ENCODE results near the gene CLCNKB. TPM values are rescaled to one million over a fixed set of nuclear protein-coding genes. Genes with fewer than 3 reads are reported as not detected.
"Not testable (repeated sequence)": the region's sequence is repeated elsewhere in the genome, so short reads cannot be mapped to it uniquely, and the experiment has no call there.

CLCNKB gene
- total RNA-seq, 4 donors from 2014 or later = 0.38 to 2.2 (median 1.6) TPM; not detected in 1

DNA sequence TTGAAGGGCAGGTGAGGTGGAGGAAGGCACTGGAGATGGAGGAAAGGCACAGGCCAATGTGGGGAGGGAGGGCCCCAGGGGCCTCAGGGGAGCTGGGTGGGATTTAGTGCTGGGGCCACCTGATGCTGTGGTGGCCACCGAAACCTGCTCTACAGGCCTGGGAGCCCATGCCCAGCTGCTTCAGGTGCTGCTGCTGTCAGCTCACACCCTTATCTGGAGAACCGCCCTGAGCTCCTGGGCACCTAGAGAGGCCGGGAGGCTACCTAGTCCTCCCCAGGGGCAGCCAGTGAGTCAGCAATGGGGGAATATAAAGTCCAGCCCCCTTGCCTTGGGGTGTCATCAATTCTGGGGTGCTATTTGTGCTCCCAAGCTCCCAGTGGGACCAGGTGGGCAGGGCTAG, 17.7 kb downstream of the CLCNKB start:
- TF ChIP-seq, protein P1, sequence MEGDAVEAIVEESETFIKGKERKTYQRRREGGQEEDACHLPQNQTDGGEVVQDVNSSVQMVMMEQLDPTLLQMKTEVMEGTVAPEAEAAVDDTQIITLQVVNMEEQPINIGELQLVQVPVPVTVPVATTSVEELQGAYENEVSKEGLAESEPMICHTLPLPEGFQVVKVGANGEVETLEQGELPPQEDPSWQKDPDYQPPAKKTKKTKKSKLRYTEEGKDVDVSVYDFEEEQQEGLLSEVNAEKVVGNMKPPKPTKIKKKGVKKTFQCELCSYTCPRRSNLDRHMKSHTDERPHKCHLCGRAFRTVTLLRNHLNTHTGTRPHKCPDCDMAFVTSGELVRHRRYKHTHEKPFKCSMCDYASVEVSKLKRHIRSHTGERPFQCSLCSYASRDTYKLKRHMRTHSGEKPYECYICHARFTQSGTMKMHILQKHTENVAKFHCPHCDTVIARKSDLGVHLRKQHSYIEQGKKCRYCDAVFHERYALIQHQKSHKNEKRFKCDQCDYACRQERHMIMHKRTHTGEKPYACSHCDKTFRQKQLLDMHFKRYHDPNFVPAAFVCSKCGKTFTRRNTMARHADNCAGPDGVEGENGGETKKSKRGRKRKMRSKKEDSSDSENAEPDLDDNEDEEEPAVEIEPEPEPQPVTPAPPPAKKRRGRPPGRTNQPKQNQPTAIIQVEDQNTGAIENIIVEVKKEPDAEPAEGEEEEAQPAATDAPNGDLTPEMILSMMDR (IDR thresholded peaks at IDR 0.05) = no peak
- DNase-seq (ENCODE audit: low spot score) (no peak), ATAC-seq (ENCODE audit: low FRiP score) (no peak)

DNA sequence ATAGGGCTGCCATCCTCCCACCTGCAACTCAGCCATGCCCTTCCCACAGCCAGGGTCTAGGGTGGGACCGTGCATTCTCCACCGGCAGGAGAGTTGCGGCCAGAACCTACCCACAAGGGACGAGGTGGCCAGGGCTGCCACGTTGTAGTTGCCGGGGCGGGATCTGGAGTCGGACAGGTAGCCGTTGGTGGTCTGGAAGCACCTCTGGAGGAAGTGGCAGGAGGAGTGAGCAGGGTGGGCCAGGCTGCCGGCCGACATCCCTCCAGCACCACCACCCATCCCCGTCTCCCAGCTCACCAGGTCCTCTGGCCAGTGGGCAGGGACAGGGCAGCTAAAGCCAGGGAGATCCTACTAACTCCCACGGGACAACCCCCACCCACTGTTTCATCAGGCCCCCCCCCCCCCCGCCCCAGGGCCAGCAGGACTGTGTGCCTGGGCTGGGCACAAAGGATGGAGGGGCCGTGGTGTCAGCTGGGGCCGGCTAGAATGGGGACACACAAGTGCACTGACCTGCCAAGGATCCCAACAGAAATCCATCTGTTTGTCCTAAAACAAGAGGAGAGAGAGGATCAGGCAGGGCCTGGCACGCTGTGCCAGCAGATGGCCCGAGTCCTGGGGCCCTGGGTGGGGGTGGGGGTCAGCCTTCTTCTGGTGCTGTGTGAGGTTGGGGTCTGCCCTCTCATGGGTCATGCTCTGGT, 18.6 kb downstream of the CLCNKB start:
- DNase-seq (ENCODE audit: low spot score); ATAC-seq (ENCODE audit: low FRiP score): not testable (repeated sequence)

DNA sequence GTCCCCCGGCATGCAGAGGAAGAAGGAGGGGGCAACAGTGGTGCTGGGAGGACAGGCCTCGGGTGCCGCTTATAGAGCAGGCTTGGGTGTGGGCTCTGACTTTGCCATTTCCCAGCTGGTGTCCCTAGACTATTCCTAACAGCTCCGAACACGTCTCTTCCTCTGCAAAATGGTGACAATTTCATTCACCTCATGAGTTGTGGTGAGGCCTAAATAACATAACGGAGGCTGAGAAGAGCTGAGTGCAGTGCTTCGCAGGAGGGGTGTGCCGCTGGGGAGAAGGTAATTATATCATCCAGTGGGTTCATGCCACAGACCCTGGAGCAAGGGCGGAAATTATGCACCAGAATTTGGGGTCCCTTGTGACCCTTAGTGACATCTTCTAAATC, 19.1 kb downstream of the CLCNKB start:
- not testable (repeated sequence) for ATAC-seq (ENCODE audit: low FRiP score)

DNA sequence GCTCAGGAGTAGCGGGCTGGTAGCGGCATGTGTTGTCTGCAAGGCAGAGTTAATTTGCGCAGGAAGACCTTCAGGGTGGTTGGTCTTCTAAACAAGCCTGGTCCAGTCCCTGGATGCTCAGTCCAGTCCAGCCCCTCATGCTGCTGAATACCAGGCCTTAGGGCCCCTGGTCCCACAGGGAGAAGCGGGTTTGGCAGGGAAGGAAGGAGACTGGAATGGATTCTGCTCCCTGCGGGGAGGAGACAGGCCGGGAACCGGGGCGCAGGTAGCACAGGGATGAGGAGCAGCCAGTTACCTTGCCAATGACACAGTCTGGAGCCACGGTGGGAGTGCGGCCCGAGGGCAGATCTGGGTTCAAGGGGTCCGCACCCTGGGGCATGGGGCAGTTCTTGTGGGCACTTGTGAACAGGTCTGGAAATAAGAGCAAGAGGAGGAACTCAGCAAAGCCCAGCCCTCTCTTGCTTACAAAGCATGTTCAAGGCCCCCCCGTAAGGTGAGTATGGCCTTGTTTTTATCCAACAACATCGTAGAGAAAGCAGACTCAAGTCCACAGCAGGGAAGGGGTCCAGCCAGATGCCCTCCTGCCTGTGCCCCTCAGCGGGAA, 19.7 kb downstream of the CLCNKB start:
- DNase-seq (ENCODE audit: low spot score) (no peak), ATAC-seq (ENCODE audit: low FRiP score) (no peak)
- TF ChIP-seq, protein P1 (IDR thresholded peaks at IDR 0.05) = no peak

More for the DNA sequence above, 19.1 kb downstream of the CLCNKB start:
- DNase-seq (ENCODE audit: low spot score) = not testable (repeated sequence)

DNA sequence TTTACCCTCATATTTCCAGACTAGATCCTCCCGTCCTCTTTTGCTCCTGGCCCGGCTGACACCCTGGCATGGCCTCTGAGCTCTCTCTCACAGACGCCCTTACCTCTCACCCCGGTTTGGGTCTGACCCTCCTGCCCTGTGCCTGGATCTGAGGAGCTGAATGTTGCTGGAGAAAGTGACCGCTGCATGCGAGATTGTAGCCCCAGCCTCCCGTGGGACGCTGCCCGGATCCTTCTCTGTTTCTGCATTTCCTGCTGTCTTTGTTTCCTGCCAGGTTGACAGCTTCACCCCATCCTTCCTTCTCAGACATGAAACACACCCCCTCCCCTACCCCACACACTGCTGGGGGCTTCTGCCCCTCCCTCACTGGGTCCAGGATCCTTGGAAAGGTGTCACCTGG, 20.3 kb downstream of the CLCNKB start:
- DNase-seq (ENCODE audit: low spot score) (no peak), ATAC-seq (ENCODE audit: low FRiP score) (no peak)
- TF ChIP-seq, protein P1 (IDR thresholded peaks at IDR 0.05) = no peak

- DNase-seq (ENCODE audit: low spot score) (no peak), ATAC-seq (ENCODE audit: low FRiP score) (no peak)
- TF ChIP-seq, protein P1 (IDR thresholded peaks at IDR 0.05) = no peak
Observed at GRCh38 chr1:16064536-16065268, 21.1 kb downstream of the CLCNKB start.

- ATAC-seq (ENCODE audit: low FRiP score) (no peak), DNase-seq (ENCODE audit: low spot score) (no peak)
- TF ChIP-seq, protein P1 (IDR thresholded peaks at IDR 0.05) = no peak
Observed at GRCh38 chr1:16065269-16065576, 21.6 kb downstream of the CLCNKB start.

- DNase-seq (ENCODE audit: low spot score) (no peak), ATAC-seq (ENCODE audit: low FRiP score) (no peak)
- TF ChIP-seq, protein P1 (IDR thresholded peaks at IDR 0.05) = no peak
Observed at GRCh38 chr1:16066245-16066644, 22.7 kb downstream of the CLCNKB start.

Measured in omental fat pad (tissue), 4 donors.